ENCODE measurements around the gene CLASP2.
"Not testable (repeated sequence)": the region's sequence is repeated elsewhere in the genome, so short reads cannot be mapped to it uniquely, and the experiment has no call there.

Gene CLASP2

GRCh38 chr3:33682770-33683169, 35.3 kb downstream of the CLASP2 start:
- DNase-seq: no peak

GRCh38 chr3:33681667-33682066, 36.4 kb downstream of the CLASP2 start:
- no peak for DNase-seq

GRCh38 chr3:33678073-33678472, 40.0 kb downstream of the CLASP2 start:
- no peak for DNase-seq

- DNase-seq: not testable (repeated sequence)
Measured at GRCh38 chr3:33673436-33673835, 44.6 kb downstream of the CLASP2 start.

- DNase-seq: no peak
Measured at GRCh38 chr3:33668618-33669017, 49.4 kb downstream of the CLASP2 start.

- DNase-seq: no peak
Measured at GRCh38 chr3:33665294-33665693, 52.8 kb downstream of the CLASP2 start.

GRCh38 chr3:33664195-33664594, 53.9 kb downstream of the CLASP2 start:
- no peak for DNase-seq

- no peak for DNase-seq
Measured at GRCh38 chr3:33663042-33663441, 55.0 kb downstream of the CLASP2 start.

GRCh38 chr3:33659856-33660434, 58.1 kb downstream of the CLASP2 start:
- DNase-seq: no peak

- peak; percentile 85 for DNase-seq
Measured at GRCh38 chr3:33658991-33659848, 58.8 kb downstream of the CLASP2 start.

- no peak for DNase-seq
Measured at GRCh38 chr3:33658621-33658990, 59.4 kb downstream of the CLASP2 start.

GRCh38 chr3:33658039-33658438, 60.0 kb downstream of the CLASP2 start:
- no peak for DNase-seq

GRCh38 chr3:33652736-33653135, 65.3 kb downstream of the CLASP2 start:
- no peak for DNase-seq

- DNase-seq: not testable (repeated sequence)
Measured at GRCh38 chr3:33651101-33651500, 67.0 kb downstream of the CLASP2 start.

- no peak for DNase-seq
Measured at GRCh38 chr3:33650495-33650894, 67.6 kb downstream of the CLASP2 start.

GRCh38 chr3:33648793-33649192, 69.3 kb downstream of the CLASP2 start:
- DNase-seq: no peak

- DNase-seq: no peak
Measured at GRCh38 chr3:33646406-33646805, 71.6 kb downstream of the CLASP2 start.

GRCh38 chr3:33645060-33645647, 72.9 kb downstream of the CLASP2 start:
- DNase-seq: no peak

- no peak for DNase-seq
Measured at GRCh38 chr3:33644582-33644981, 73.5 kb downstream of the CLASP2 start.

- no peak for DNase-seq
Measured at GRCh38 chr3:33642806-33643205, 75.2 kb downstream of the CLASP2 start.

- DNase-seq: no peak
Measured at GRCh38 chr3:33639889-33640288, 78.2 kb downstream of the CLASP2 start.

- no peak for DNase-seq
Measured at GRCh38 chr3:33637482-33637881, 80.6 kb downstream of the CLASP2 start.

- no peak for DNase-seq
Measured at GRCh38 chr3:33636125-33636850, 81.8 kb downstream of the CLASP2 start.
